Liver (tissue), 3 donors: ENCODE data around the gene SLC16A5.

Experiments
- ATF3 ChIP-seq: IDR thresholded peaks from 2 replicates; pipeline ENCODE4 v1.6.1; 2016; ENCODE audit warnings: antibody characterized with exemption
- CTCF ChIP-seq: fragments of 150-350 bp; IDR thresholded peaks from 2 replicates; pipeline ENCODE4 v1.5.1; 2017; ENCODE audit warnings: improper control_type of control experiment, low read depth, low read length; ENCODE audit not compliant: missing input control
- GABPA ChIP-seq, 2 donors: IDR thresholded peaks in 1 of 2; conservative IDR thresholded peaks in 1 of 2; 2 replicates each; pipeline ENCODE4 v1.6.1; 2016; ENCODE audit warnings: antibody characterized with exemption in 2 of 2, mild to moderate bottlenecking in 1 of 2, moderate library complexity in 1 of 2
- JUND ChIP-seq, 2 donors: IDR thresholded peaks; 2 replicates each; pipeline ENCODE4 v1.6.1; 2016; ENCODE audit warnings: antibody characterized with exemption in 2 of 2
- MAX ChIP-seq: IDR thresholded peaks from 2 replicates; pipeline ENCODE4 v1.6.1; 2016; ENCODE audit warnings: antibody characterized with exemption
- NR2F2 ChIP-seq: IDR thresholded peaks from 2 replicates; pipeline ENCODE4 v1.6.1; 2016; ENCODE audit warnings: antibody characterized with exemption
- RAD21 ChIP-seq, 2 donors: IDR thresholded peaks; 2 replicates each; pipeline ENCODE4 v1.6.1; 2016; ENCODE audit warnings: antibody characterized with exemption in 2 of 2, mild to moderate bottlenecking in 2 of 2
- RXRA ChIP-seq, 2 donors: IDR thresholded peaks; 2 replicates each; pipeline ENCODE4 v1.6.1; 2017 to 2018; ENCODE audit warnings: antibody characterized with exemption in 2 of 2, mild to moderate bottlenecking in 1 of 2
- SP1 ChIP-seq: IDR thresholded peaks from 2 replicates; pipeline ENCODE4 v1.6.1; 2018; ENCODE audit warnings: antibody characterized with exemption, mild to moderate bottlenecking
- TAF1 ChIP-seq: conservative IDR thresholded peaks from 2 replicates; pipeline ENCODE4 v1.6.1; 2016; ENCODE audit warnings: antibody characterized with exemption, mild to moderate bottlenecking
- YY1 ChIP-seq: IDR thresholded peaks from 2 replicates; pipeline ENCODE4 v1.6.1; 2016; ENCODE audit warnings: antibody characterized with exemption, mild to moderate bottlenecking
- ZBTB33 ChIP-seq: IDR thresholded peaks from 2 replicates; pipeline ENCODE4 v1.6.1; 2016; ENCODE audit warnings: antibody characterized with exemption
- TF ChIP-seq, protein P1 (sequence below): IDR thresholded peaks from 2 replicates; pipeline ENCODE4 v1.6.1; 2016; ENCODE audit warnings: antibody characterized with exemption, mild to moderate bottlenecking
- donor health status: healthy.
- donor health status: healthy.

GRCh38 chr17:75114552-75115314 lies 27.0 kb downstream of the SLC16A5 start:
- TF ChIP-seq CTCF (no peak), YY1 (no peak), ATF3 (no peak), SP1 (no peak), MAX (no peak), TAF1 (no peak), GABPA (IDR thresholded peaks at IDR 0.05 in 1 of 2, conservative IDR thresholded peaks at IDR 0.05 in 1 of 2) (no peak), JUND (IDR thresholded peaks at IDR 0.05) (no peak), NR2F2 (no peak), RXRA (IDR thresholded peaks at IDR 0.05) (no peak), ZBTB33 (no peak), RAD21 (IDR thresholded peaks at IDR 0.05) (no peak)
- TF ChIP-seq, protein P1, sequence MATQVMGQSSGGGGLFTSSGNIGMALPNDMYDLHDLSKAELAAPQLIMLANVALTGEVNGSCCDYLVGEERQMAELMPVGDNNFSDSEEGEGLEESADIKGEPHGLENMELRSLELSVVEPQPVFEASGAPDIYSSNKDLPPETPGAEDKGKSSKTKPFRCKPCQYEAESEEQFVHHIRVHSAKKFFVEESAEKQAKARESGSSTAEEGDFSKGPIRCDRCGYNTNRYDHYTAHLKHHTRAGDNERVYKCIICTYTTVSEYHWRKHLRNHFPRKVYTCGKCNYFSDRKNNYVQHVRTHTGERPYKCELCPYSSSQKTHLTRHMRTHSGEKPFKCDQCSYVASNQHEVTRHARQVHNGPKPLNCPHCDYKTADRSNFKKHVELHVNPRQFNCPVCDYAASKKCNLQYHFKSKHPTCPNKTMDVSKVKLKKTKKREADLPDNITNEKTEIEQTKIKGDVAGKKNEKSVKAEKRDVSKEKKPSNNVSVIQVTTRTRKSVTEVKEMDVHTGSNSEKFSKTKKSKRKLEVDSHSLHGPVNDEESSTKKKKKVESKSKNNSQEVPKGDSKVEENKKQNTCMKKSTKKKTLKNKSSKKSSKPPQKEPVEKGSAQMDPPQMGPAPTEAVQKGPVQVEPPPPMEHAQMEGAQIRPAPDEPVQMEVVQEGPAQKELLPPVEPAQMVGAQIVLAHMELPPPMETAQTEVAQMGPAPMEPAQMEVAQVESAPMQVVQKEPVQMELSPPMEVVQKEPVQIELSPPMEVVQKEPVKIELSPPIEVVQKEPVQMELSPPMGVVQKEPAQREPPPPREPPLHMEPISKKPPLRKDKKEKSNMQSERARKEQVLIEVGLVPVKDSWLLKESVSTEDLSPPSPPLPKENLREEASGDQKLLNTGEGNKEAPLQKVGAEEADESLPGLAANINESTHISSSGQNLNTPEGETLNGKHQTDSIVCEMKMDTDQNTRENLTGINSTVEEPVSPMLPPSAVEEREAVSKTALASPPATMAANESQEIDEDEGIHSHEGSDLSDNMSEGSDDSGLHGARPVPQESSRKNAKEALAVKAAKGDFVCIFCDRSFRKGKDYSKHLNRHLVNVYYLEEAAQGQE, result no peak
